Lung microvascular endothelial cell (primary cell): ENCODE data around the gene OR52I2. TPM values are rescaled to one million over a fixed set of nuclear protein-coding genes. Genes with fewer than 3 reads are reported as not detected.

Source experiments
- DNase-seq, 2 donors: peaks; one replicate each; pipeline versions ENCODE4 v3.0.0 to v3.0.0-alpha.2; 2010; ENCODE audit warnings: low read depth in 2 of 2
- total RNA-seq: library from RNA; depleted of rRNA; stranded (reverse); fragments of >200 nt; gene quantifications from 2 replicates; pipeline ENCODE4 v1.2.1, GENCODE V29; 2014

The OR52I2 gene
- total RNA-seq, 1 donor from 2014 or later, result not detected

DNA sequence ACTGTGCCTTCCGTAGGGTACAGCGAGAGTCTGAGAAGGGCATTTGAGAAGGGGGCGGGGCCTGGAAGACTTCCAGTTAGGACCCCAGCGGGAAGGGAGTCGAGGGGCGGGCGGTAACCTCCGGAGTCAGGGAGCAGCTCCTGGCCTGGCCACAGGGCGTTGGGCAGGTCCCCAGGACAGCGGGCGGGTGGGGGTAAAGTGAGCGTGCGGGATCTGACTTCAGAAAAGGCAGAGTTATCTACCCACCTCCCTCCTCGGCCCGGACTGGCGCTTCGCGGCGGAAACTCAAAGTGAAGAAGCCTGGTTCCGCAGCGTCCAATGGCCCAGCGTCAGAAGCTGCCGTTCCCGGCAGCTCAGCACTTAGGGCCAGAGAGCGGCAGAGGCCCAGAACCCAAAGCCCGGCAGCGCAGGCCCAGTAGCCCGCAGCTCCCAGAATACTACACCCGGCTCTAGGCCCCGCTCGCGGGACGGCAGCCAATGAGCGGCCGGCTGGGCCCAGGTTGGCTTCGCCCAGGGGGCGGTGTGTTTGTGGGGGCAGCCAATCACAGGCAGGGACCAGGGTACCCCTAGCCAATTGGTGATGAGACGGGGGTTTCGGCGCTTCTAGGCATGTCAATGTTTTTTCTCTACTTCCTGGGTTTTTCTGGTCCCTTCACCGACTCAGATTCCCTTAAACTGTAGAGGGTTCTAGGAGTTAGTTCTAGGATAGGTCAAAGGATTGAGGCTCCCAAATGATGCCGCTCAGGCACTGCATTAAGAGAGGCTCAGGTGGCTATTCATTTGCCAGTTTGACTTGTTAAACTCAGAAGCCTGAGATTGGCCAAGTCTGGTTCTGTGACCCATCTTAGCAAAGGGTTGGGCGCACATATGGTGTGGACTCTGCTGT lies 26.5 kb downstream of the OR52I2 start, which contains the start of gene TRIM68:
TSS of gene TRIM68 (minus strand) at position 451 of the 886 bp plus-strand sequence. CDS start 2,727 bp downstream, outside the sequence.
- DNase-seq, result peak; percentile 93 to 95

DNA sequence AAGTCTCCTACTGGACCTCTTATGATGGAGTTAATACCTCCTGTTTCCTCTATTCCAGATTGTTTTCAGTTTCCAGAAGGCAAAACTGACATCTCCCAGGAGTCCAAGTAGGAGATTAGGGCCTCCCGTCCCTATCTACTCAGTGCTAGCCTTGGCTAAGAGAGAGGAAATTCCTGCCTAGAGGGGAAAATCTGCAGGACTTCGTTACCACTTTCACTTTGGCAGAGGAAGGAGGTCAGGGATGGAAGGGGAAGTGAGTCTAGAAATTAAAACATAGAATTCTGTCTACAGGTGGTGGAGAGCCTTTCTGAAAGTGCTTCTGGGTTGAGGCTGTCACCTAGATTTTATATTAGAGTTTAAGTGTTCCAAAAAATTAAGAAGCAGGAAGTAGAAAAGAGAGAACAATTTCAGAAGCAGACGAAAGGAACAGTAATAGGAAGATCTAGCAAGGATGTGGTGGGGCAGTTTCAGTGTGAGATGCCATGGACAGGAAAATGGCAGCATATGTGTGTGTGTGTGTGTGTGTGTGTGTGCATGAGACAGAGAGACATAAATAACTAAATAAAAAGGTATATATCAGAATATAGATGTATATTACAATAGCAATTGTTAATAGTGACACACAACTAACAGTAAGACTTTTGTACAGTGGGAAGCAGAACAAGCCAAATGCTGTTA lies 28.9 kb downstream of the OR52I2 start:
- peak in 1 of 2 donors; percentile 25 for DNase-seq

DNA sequence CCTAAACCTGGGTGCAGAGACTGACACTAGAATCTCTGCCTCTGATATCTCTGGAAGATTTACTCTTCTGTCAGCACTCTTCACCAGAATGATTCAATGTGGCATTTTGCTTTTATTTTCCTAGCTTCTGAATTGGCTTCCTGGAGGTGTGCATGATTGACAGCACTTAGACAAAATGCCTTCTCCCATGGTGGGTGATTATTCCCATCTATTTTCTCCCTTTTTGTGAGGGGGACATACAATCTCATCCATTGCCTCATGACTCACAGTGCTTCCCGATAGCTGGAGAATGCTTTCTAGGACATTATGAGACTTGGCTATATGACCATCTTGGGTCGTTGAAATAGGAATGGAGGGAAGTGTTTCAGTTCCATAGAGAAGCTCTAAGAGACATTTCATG lies 30.4 kb downstream of the OR52I2 start:
- DNase-seq, result no peak

DNA sequence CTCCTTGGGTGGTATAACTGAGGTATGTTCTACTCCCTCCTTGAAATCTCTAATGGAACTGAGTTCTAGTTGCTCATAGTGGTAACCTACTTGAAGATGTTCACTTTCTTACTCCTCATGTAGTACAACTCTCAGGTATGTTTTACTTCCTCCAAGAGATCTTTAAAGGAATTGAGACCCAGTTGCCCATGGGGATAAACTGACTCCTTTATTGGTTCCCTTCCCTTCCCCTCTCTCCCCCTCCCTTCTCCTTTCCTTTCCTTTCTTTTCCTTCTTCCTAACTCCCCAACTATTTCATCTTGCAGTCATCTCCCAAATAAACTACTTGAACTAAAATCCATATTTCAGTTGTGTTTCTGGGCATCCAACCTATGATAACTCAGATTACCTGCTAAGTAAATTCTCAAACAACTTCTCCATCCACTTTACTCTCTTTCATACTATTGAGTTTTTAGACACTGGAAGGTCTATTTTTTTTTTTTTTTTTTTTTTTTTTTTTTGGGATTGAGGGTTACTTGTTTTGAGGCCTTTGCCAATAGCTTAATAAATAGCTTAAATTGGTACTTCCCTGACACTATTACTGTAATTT lies 34.4 kb downstream of the OR52I2 start:
- DNase-seq, result no peak

DNA sequence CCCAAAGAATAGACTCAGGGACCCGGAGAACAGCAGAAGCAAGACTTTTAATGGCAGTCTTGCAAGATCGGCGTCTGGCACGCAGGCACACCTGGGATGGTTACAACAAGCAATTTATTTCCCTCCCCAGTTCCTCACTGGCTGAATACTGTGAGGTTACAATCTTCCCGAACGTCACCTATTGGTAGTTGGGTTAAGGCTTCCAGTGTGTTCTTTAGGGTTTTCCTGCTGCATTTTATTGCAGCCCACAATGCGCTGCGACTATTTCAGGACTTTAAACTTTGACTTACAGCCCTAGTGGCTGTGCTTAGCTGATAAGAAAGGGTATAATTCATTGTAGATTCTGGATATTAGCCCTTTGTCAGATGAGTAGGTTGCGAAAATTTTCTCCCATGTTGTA lies 38.0 kb downstream of the OR52I2 start:
- DNase-seq, result no peak

DNA sequence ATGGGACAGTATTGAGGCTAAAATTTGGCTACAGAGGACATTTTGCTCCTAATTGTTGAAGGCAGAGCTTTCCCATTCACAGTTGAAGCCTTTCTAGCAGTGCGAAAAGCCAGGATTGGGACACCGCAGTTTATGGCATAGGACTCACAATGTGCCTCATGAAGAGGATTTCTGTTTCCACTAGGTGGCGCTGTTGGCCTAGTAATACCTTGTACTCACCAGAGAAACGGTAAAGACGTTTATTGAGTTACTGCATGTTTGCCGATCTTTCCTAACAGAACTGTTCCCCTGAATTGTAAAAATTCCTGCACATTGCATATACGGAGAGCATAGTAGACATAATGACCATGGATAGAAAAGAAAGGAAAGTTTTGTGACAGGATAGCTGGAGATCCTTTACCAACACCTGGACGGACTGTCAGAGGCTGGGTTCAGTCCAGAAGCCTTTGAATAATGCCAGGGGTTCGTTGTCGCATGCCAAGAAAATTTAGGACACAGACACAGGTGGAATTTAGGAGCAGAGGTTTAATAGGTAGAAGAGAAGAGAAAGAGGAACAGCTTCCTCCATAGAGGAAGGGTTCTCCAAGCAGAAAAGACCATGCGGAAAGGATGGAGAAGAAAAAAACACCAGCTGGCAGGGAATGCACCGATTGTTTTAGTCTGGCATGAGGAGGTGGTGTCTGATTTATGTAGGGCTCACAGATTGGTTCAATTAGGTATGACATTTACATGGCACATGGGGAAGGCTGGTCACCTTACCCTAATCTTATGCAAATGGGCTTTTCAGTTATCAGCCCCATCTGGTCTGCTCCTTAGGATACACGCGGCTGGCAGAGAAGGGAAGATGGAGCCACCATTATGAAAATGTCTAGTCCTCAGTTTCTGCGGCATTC lies 44.9 kb downstream of the OR52I2 start:
- DNase-seq, result peak; percentile 73 to 74

DNA sequence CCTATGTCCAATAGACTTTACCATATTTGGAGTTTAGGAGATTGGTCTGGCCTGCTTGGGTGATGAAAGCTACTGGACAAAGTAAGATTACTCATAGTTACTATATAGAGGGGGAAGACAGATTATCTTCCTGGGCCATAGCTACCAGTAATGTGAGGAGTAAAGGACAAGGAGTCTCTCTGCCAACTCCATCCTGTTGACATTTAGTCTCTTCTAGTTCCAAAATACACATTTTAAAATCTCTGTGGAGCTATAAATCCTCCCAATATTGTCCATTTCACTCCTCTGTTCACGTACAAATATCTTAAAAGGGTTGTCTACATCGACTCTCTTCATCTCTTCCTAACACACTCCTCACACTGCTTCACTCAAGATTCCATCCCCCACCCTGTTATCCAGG lies 54.6 kb downstream of the OR52I2 start:
- DNase-seq, result no peak

DNA sequence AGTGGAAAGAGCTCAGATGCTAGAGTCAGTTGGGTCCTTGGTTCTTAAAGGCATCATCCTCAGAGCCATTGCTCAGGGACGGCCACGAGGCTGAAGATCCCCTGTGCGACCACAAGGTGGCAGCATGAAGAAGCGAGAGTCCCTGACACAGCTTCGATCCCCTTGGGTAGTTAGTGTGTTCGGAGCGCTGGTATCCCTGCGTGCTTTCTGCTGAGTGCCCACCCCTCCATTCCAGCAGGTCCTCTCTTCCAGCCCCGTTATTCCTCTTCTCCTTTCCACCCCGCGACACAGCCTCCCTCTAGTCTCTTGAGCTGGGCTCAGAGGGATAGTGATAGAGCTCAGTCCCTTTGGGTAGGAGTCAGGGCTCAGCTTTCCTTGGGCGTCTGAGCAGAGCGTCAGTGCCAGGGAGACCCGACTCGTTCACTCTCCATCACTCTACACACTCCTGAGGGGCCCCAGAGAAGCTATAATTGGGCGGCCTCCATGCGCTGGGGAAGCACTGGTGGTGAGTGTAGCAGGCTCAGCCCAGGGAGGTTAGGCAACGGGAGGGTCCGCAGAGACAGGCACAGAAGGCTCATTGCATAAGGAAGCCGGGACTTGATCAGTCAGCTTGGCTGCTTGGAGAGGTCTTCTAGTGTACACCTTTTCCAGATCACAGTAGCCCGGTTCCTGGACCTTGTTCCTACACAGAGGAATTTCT lies 55.6 kb downstream of the OR52I2 start, which contains the start of gene OR51D1:
TSS of gene OR51D1 (plus strand) at position 516 of the 700 bp plus-strand sequence. CDS start 2,314 bp downstream, outside the sequence.
- DNase-seq, result peak; percentile 69 to 73

DNA sequence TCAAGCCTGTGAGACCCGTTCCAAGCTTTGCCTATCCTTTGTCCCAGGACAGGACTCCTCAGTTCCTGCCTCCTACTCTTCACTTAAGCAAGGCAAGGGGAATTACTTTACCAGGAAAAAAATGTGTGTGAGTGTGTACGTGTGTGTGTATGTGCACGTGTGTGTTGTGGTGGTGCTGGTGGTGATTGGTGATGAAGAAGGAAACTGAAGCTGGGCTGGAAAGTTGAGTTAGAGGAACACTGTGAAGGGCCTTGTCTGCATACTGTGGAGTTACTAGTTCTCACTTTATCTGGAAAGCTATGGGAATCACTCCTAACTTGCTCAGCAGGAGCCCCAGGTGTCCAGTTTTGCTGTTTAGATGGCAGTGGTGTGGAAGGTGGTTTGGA lies 56.1 kb downstream of the OR52I2 start:
- no peak for DNase-seq

DNA sequence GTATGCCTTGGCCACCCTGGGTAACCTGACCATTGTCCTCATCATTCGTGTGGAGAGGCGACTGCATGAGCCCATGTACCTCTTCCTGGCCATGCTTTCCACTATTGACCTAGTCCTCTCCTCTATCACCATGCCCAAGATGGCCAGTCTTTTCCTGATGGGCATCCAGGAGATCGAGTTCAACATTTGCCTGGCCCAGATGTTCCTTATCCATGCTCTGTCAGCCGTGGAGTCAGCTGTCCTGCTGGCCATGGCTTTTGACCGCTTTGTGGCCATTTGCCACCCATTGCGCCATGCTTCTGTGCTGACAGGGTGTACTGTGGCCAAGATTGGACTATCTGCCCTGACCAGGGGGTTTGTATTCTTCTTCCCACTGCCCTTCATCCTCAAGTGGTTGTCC lies 58.4 kb downstream of the OR52I2 start:
- DNase-seq, result no peak

DNA sequence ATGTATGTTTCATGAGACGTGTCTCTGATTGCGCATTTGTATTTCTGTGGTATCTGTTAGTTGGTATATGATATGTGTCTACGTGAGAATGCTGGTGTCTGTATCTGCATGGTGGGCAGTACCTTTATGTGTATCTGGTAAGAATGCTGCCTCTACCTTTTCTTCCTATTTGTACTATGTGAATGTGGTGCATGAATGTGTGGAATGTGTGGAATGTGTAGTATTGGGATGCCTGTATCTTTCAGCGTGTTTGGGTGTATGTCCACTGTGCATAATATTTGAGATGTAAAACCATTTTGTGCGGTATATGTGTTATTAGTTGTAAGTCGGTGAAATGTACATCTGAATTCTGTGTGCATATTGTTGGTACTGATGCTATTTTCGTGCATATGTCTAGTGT lies 60.0 kb downstream of the OR52I2 start:
- no peak for DNase-seq

DNA sequence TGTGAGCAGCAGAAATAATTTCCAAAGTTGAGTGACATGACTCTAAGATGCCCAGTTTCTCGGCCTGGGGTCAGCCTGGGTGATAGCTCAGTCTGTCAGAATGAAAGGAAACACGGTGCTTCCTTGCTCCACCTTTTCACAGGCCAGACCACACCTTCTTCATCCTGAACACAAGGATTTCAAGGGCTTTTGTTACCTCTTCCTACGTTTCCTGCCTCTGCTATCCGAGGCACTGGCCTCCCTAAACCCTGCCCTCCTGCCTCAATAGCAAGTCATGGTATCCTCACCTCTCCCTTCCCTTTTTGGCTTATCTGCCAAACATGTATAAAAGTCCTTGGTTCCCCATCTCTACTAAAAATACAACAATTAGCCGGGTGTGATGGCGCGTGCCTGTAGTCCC lies 60.5 kb downstream of the OR52I2 start:
- DNase-seq, result no peak

Other genes with a start within 250 kb of the OR52I2 start
- gene OR52B4, start 213.4 kb upstream of the OR52I2 start, total RNA-seq, result not detected in 2 replicates
- 20.5 and 27.8 TPM in 2 replicates for gene TRIM21, start 188.0 kb upstream of the OR52I2 start, total RNA-seq
- gene OR52K2, start 132.4 kb upstream of the OR52I2 start, total RNA-seq, result not detected in 2 replicates
- gene OR52K1, start 99.1 kb upstream of the OR52I2 start, total RNA-seq, result not detected in 2 replicates
- not detected in 2 replicates for gene OR52M1, start 36.6 kb upstream of the OR52I2 start, total RNA-seq
- not detected in 2 replicates for gene OR52I1, start 12.3 kb downstream of the OR52I2 start, total RNA-seq
- 7.2 and 8.3 TPM in 2 replicates for gene TRIM68, start 26.5 kb downstream of the OR52I2 start, total RNA-seq
- not detected in 2 replicates for gene OR51D1, start 55.7 kb downstream of the OR52I2 start, total RNA-seq
- gene OR51E1, start 62.2 kb downstream of the OR52I2 start, total RNA-seq, result not detected in 2 replicates
- not detected in 2 replicates for gene OR51E2, start 116.1 kb downstream of the OR52I2 start, total RNA-seq
- not detected in 2 replicates for gene MMP26, start 123.0 kb downstream of the OR52I2 start, total RNA-seq
- gene OR51F1, start 188.2 kb downstream of the OR52I2 start, total RNA-seq, result not detected in 2 replicates
- gene OR52R1, start 222.6 kb downstream of the OR52I2 start, total RNA-seq, result not detected in 2 replicates
- not detected in 2 replicates for gene OR51F2, start 239.6 kb downstream of the OR52I2 start, total RNA-seq